ENCODE measurements around the gene TRIM71.
"Not testable (repeated sequence)": the region's sequence is repeated elsewhere in the genome, so short reads cannot be mapped to it uniquely, and the experiment has no call there.

Gene TRIM71

GRCh38 chr3:32819551-32820348 is 2.0 kb downstream of the TRIM71 start:
- DNase-seq, result no peak

- no peak for DNase-seq
Measured at GRCh38 chr3:32820430-32820829, 2.6 kb downstream of the TRIM71 start.

- no peak for DNase-seq
Measured at GRCh38 chr3:32820971-32821685, 3.3 kb downstream of the TRIM71 start.

- no peak for DNase-seq
Measured at GRCh38 chr3:32821686-32822296, 4.0 kb downstream of the TRIM71 start.

- no peak for DNase-seq
Measured at GRCh38 chr3:32822609-32823498, 5.1 kb downstream of the TRIM71 start.

- not testable (repeated sequence) for DNase-seq
Measured at GRCh38 chr3:32823641-32824184, 5.9 kb downstream of the TRIM71 start.

- DNase-seq, result no peak
Measured at GRCh38 chr3:32825601-32826375, 8.0 kb downstream of the TRIM71 start.

- DNase-seq, result no peak
Measured at GRCh38 chr3:32831062-32831461, 13.3 kb downstream of the TRIM71 start.

GRCh38 chr3:32831791-32832190 is 14.0 kb downstream of the TRIM71 start:
- no peak for DNase-seq

GRCh38 chr3:32832193-32832592 is 14.4 kb downstream of the TRIM71 start:
- no peak for DNase-seq

- DNase-seq, result no peak
Measured at GRCh38 chr3:32835049-32835371, 17.2 kb downstream of the TRIM71 start.

GRCh38 chr3:32835961-32836360 is 18.2 kb downstream of the TRIM71 start:
- no peak for DNase-seq

- no peak for DNase-seq
Measured at GRCh38 chr3:32836601-32837000, 18.8 kb downstream of the TRIM71 start.

- no peak for DNase-seq
Measured at GRCh38 chr3:32837366-32837765, 19.6 kb downstream of the TRIM71 start.

- no peak for DNase-seq
Measured at GRCh38 chr3:32837789-32838188, 20.0 kb downstream of the TRIM71 start.

GRCh38 chr3:32839714-32840085 is 21.9 kb downstream of the TRIM71 start:
- DNase-seq, result no peak

GRCh38 chr3:32840086-32840841 is 22.5 kb downstream of the TRIM71 start:
- no peak for DNase-seq

- DNase-seq, result no peak
Measured at GRCh38 chr3:32841341-32841740, 23.5 kb downstream of the TRIM71 start.

- DNase-seq, result no peak
Measured at GRCh38 chr3:32841867-32842470, 24.2 kb downstream of the TRIM71 start.
